MCF 10A (cell line): ENCODE results near the gene DCDC2B. TPM values are rescaled to one million over a fixed set of nuclear protein-coding genes. Genes with fewer than 3 reads are reported as not detected.
A peak's percentile ranks its signal among the peaks of the same experiment; 100 is the strongest.

Experiments used
- BruUV-seq: library from RNA; stranded (reverse); fragments of 400-500 nt; replicated peaks from 2 replicates; lab custom pipeline; 2021; lab: Mats Ljungman, UMichigan
- CTCF ChIA-PET: fragments of 300-600 bp; sonication (Branson Sonifier 250); formaldehyde crosslinking; extraction: SDS; loops from one replicate; lab custom pipeline; 2021; ENCODE audit warnings: antibody characterized with exemption, inconsistent platforms; lab: Yijun Ruan, JAX
- POLR2A ChIA-PET: fragments of 300-600, 350-650 bp; sonication (Branson Sonifier 250); formaldehyde crosslinking; extraction: SDS; loops from one replicate; lab custom pipeline; 2020; ENCODE audit warnings: antibody characterized with exemption, inconsistent platforms; lab: Yijun Ruan, JAX
- DNase-seq: peaks from one replicate; pipeline ENCODE4 v3.0.0-alpha.2; 2018; ENCODE audit not compliant: unreplicated experiment
- H3K27ac Mint-ChIP-seq: one replicate; pipeline ENCODE4 v1.8.0; 2022; ENCODE audit warnings: mild to moderate bottlenecking, low read depth, mixed read lengths; ENCODE audit not compliant: unreplicated experiment
- H3K27me3 Mint-ChIP-seq: one replicate; pipeline ENCODE4 v1.8.0; 2022; ENCODE audit warnings: mixed read lengths; ENCODE audit not compliant: insufficient read depth, unreplicated experiment
- H3K36me3 Mint-ChIP-seq: one replicate; pipeline ENCODE4 v1.8.0; 2022; ENCODE audit warnings: mild to moderate bottlenecking, moderate library complexity, mixed read lengths; ENCODE audit not compliant: insufficient read depth, unreplicated experiment
- H3K4me1 Mint-ChIP-seq: one replicate; pipeline ENCODE4 v1.8.0; 2022; ENCODE audit warnings: mixed read lengths; ENCODE audit not compliant: insufficient read depth, unreplicated experiment
- H3K4me3 Mint-ChIP-seq: one replicate; pipeline ENCODE4 v1.8.0; 2022; ENCODE audit warnings: mild to moderate bottlenecking, moderate library complexity, mixed read lengths; ENCODE audit not compliant: unreplicated experiment
- H3K9me3 Mint-ChIP-seq: one replicate; pipeline ENCODE4 v1.8.0; 2022; ENCODE audit warnings: mixed read lengths; ENCODE audit not compliant: unreplicated experiment
- intact Hi-C: fragments of 100-400 bp; cut with micrococcal nuclease; formaldehyde crosslinking; loops from 2 replicates; pipeline ENCODE4 v1.14.1; 2022
- total RNA-seq: library from RNA; stranded (reverse); gene quantifications from 2 replicates; pipeline ENCODE4 v1.2.3, GENCODE V29; 2022
- TF ChIP-seq, protein P1 (sequence below): fragments of 200-600 bp; IDR thresholded peaks from one replicate; pipeline ENCODE4 v1.8.0; 2022; ENCODE audit warnings: antibody characterized with exemption, mild to moderate bottlenecking; ENCODE audit not compliant: unreplicated experiment

Gene DCDC2B
- total RNA-seq, 1 experiment from 2014 or later, result not detected

DNA sequence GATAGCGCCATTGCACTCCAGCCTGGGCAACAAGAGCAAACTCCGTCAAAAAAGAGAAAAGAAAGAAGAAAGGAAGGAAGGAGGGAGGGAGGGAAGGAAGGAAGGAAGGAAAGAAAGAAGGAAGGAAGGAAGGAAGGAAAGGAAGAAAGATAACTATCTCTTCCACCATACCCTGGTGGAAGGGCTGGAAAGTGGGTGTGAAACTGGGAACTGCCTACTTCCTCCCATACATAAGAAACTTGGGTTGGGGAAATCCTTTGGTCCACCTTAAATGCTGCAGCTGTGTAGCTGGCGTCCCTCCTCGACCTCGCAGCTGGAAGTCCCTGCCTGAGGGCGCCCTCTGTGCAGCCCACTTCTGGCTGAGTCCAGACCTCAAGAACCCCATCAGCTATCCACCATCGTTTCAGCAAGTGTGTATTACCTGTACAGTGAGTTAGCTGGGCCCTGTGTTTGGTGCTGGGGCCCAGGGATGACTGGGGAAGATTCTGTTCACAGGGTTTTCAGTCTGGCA lies 33.5 kb downstream of the DCDC2B start:
- TF ChIP-seq, protein P1, sequence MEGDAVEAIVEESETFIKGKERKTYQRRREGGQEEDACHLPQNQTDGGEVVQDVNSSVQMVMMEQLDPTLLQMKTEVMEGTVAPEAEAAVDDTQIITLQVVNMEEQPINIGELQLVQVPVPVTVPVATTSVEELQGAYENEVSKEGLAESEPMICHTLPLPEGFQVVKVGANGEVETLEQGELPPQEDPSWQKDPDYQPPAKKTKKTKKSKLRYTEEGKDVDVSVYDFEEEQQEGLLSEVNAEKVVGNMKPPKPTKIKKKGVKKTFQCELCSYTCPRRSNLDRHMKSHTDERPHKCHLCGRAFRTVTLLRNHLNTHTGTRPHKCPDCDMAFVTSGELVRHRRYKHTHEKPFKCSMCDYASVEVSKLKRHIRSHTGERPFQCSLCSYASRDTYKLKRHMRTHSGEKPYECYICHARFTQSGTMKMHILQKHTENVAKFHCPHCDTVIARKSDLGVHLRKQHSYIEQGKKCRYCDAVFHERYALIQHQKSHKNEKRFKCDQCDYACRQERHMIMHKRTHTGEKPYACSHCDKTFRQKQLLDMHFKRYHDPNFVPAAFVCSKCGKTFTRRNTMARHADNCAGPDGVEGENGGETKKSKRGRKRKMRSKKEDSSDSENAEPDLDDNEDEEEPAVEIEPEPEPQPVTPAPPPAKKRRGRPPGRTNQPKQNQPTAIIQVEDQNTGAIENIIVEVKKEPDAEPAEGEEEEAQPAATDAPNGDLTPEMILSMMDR, result no peak
- POLR2A ChIA-PET, result interaction anchor here (0.6 kb wide), 2 partner anchors 36 to 52 kb away, joined by 3 read pairs; no protein-coding TSS in a partner anchor

DNA sequence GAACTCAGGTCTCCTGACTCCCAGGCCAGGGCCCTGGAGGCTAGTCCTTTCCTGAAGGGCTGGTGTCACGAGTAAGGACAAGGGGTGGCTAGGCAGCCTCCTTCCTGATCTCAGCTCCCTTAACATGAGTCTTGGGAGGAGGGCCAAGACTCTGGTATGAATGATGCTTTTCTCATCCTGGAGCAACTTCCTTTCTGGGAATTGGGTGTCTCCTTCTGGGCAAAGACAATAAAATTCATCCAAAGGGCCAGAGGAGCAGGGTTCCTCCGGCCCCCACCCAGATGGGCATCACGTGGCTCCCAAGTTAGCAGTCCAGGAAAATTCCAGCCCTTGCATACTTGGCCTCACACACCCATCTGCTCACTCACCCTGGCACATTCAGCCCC lies 38.0 kb downstream of the DCDC2B start, which contains the start of gene FAM167B:
Gene FAM167B (plus strand): TSS at position 335 of the 386 bp plus-strand sequence. CDS start 200 bp downstream, outside the sequence.
- TF ChIP-seq, protein P1, result no peak
- no TSS peak for BruUV-seq
- H3K4me3 Mint-ChIP-seq, result no peak within 1 kb of the TSS
- H3K27ac Mint-ChIP-seq, result no peak within 1 kb of the TSS
- peaks cover 7% of the 10 kb centered on the region for H3K4me1 Mint-ChIP-seq
- H3K9me3 Mint-ChIP-seq, result no peaks in the 10 kb centered on the region
- peak; percentile 45 for DNase-seq
- intact Hi-C loops, result no loop called here
- CTCF ChIA-PET, result interaction anchor here (0.7 to 2.1 kb wide), 2 partner anchors 31 to 77 kb away, joined by 3 to 9 read pairs; no protein-coding TSS in a partner anchor
- no peaks in the 10 kb centered on the region for H3K36me3 Mint-ChIP-seq
- POLR2A ChIA-PET, result no interaction called here
- H3K27me3 Mint-ChIP-seq, result no peaks in the 10 kb centered on the region

More for the DNA sequence above, 33.5 kb downstream of the DCDC2B start:
- no peak overlapping the region for H3K27ac Mint-ChIP-seq
- H3K4me3 Mint-ChIP-seq, result no peak overlapping the region
- no peak for DNase-seq
- H3K27me3 Mint-ChIP-seq, result no peaks in the 10 kb centered on the region
- intact Hi-C loops, result no loop called here
- BruUV-seq, result no TSS peak
- H3K4me1 Mint-ChIP-seq, result peaks cover 9% of the 10 kb centered on the region
- no peaks in the 10 kb centered on the region for H3K36me3 Mint-ChIP-seq
- CTCF ChIA-PET, result interaction anchor here (0.5 to 0.6 kb wide), 3 partner anchors 27 to 109 kb away, joined by 3 to 9 read pairs (median 4); no protein-coding TSS in a partner anchor
- H3K9me3 Mint-ChIP-seq, result no peaks in the 10 kb centered on the region

DNA sequence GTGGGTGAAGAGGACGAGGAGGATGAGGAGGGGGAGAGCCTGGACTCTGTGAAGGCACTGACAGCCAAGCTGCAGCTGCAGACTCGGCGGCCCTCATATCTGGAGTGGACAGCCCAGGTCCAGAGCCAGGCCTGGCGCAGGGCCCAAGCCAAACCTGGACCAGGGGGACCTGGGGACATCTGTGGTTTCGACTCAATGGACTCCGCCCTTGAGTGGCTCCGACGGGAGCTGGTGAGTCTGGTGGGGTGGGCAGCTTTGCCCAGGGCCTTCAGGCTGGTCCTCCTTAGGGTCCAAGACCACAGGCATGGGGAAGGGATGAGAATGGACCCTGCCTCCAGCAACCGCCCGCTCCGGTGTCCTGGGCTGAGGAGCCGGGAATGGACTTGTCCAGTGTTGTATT lies 38.6 kb downstream of the DCDC2B start:
- no peaks in the 10 kb centered on the region for H3K36me3 Mint-ChIP-seq
- intact Hi-C loops, result no loop called here
- no peak for DNase-seq
- ChIA-PET POLR2A (no interaction called here), CTCF (interaction anchor here (0.6 to 1.0 kb wide), 4 partner anchors 12 to 848 kb away, joined by 3 to 4 read pairs (median 4); no protein-coding TSS in a partner anchor)
- no peaks in the 10 kb centered on the region for H3K9me3 Mint-ChIP-seq
- no peak overlapping the region for H3K4me3 Mint-ChIP-seq
- no peak overlapping the region for H3K27ac Mint-ChIP-seq
- no TSS peak for BruUV-seq
- H3K4me1 Mint-ChIP-seq, result peaks cover 7% of the 10 kb centered on the region
- no peaks in the 10 kb centered on the region for H3K27me3 Mint-ChIP-seq
- TF ChIP-seq, protein P1, result no peak

DNA sequence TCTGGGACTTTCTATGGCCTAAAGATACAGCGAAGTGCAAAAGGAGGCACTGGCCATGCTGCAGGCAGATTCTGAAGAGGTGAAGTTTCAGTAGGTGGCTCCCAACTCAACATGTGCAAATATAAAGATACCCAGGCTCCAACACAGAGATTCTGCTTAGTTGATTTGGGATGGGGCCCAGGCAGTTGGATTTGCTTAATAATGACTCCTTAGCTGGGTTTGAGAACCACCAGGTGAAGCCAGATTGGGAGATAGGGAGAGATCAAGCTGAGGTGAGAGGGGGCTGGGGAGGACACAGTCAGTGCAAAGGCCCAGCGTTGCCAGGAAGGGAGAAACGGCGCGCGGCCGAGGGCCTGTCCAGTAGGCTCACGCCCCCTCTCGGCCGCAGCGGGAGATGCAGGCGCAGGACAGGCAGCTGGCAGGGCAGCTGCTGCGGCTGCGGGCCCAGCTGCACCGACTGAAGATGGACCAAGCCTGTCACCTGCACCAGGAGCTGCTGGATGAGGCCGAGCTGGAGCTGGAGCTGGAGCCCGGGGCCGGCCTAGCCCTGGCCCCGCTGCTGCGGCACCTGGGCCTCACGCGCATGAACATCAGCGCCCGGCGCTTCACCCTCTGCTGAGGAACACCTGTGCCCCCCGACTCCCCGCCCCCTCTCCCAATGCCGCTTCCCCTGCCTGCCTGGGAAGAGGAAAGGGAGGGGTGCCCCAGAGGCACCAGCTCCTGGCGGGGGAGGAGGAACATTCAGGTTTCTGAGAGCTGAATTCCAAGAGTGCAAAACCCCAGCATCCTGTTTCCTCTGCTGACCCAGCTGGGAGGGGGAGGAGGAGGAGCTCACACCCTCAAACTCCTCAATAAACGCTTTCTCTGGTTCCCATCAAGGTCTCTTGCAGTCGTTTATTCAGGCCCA lies 39.3 kb downstream of the DCDC2B start:
- no peaks in the 10 kb centered on the region for H3K27me3 Mint-ChIP-seq
- DNase-seq, result peak; percentile 69
- peaks cover 7% of the 10 kb centered on the region for H3K4me1 Mint-ChIP-seq
- POLR2A ChIA-PET, result interaction anchor here (0.7 kb wide), 1 partner anchor 46 kb away, joined by 4 read pairs; no protein-coding TSS in a partner anchor
- BruUV-seq, result no TSS peak
- no peaks in the 10 kb centered on the region for H3K9me3 Mint-ChIP-seq
- CTCF ChIA-PET, result interaction anchor here (0.7 to 2.6 kb wide), 8 partner anchors 10 to 62 kb away, joined by 3 to 14 read pairs (median 4); no protein-coding TSS in a partner anchor
- no peaks in the 10 kb centered on the region for H3K36me3 Mint-ChIP-seq
- H3K4me3 Mint-ChIP-seq, result no peak overlapping the region
- no peak overlapping the region for H3K27ac Mint-ChIP-seq
- intact Hi-C loops, result no loop called here
- TF ChIP-seq, protein P1, result peak; percentile 77
